GM13977 (cell line): ENCODE results near the gene KAZALD1.
A peak's percentile ranks its signal among the peaks of the same experiment; 100 is the strongest.
"Not testable (repeated sequence)": the region's sequence is repeated elsewhere in the genome, so short reads cannot be mapped to it uniquely, and the experiment has no call there.

Experiments used
- DNase-seq: peaks from one replicate; pipeline ENCODE4 v3.0.0; 2012; ENCODE audit warnings: low spot score
- in situ Hi-C: fragments of 300-500 bp; cut with MboI; formaldehyde crosslinking; loops from one replicate; pipeline ENCODE4 v1.12.0; 2022; ENCODE audit warnings: low sequenced_read_pairs, low pct_unique_long_range_greater_than_20kb, mixed read lengths, inconsistent platforms; ENCODE audit not compliant: unreplicated experiment
- TF ChIP-seq, protein P1 (sequence below): IDR thresholded peaks from 2 replicates; pipeline ENCODE4 v1.5.1; 2012; ENCODE audit warnings: mild to moderate bottlenecking, control low read depth; ENCODE audit not compliant: insufficient read depth; ENCODE audit errors: extremely low read depth, missing control alignments

Gene KAZALD1

DNA sequence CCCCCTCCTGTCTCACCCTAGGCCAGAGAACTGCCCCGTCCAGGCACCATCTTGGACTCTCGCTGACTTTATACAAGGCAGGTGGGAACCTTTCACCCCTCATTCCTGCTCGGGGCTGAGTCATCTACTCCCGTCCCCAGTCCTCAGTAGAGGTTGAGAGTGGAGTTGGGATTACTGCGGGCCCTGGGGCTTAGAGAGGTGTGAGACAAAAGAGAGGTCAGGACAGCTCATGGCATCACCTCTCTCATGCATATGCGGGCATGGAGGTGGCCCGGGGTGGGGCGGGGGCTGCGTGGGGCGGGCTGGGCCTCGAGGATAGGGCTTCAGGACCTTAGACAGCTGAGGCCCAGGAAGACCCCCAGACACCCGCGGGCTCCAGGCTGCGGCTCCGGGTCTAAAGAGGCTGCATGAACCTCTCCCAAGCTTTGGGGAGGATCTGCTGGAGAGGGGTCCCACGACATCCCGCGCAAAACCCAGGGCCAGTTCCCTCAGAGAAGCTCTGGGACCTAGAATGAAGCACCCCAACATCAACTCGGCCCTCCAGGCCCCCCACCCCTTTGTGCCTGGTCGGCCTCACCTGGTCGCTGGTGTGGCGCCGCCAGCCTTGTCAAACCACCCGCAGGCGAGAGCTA is 31.2 kb upstream of the KAZALD1 start:
- TF ChIP-seq, protein P1, sequence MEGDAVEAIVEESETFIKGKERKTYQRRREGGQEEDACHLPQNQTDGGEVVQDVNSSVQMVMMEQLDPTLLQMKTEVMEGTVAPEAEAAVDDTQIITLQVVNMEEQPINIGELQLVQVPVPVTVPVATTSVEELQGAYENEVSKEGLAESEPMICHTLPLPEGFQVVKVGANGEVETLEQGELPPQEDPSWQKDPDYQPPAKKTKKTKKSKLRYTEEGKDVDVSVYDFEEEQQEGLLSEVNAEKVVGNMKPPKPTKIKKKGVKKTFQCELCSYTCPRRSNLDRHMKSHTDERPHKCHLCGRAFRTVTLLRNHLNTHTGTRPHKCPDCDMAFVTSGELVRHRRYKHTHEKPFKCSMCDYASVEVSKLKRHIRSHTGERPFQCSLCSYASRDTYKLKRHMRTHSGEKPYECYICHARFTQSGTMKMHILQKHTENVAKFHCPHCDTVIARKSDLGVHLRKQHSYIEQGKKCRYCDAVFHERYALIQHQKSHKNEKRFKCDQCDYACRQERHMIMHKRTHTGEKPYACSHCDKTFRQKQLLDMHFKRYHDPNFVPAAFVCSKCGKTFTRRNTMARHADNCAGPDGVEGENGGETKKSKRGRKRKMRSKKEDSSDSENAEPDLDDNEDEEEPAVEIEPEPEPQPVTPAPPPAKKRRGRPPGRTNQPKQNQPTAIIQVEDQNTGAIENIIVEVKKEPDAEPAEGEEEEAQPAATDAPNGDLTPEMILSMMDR = no peak
- in situ Hi-C loops = no loop called here
- no peak for DNase-seq

GRCh38 chr10:101031128-101031795 is 30.5 kb upstream of the KAZALD1 start, which contains the start of the genes PDZD7 and SFXN3:
Gene PDZD7, minus strand, starts transcription at chr10:101031129. Its CDS starts 910 bp downstream, at chr10:101030219.
Gene SFXN3, plus strand, starts transcription at chr10:101031234. Its CDS starts 3,461 bp downstream, at chr10:101034695.
- peak; percentile 97 for DNase-seq
- TF ChIP-seq, protein P1 = no peak
- in situ Hi-C loops = no loop called here

DNA sequence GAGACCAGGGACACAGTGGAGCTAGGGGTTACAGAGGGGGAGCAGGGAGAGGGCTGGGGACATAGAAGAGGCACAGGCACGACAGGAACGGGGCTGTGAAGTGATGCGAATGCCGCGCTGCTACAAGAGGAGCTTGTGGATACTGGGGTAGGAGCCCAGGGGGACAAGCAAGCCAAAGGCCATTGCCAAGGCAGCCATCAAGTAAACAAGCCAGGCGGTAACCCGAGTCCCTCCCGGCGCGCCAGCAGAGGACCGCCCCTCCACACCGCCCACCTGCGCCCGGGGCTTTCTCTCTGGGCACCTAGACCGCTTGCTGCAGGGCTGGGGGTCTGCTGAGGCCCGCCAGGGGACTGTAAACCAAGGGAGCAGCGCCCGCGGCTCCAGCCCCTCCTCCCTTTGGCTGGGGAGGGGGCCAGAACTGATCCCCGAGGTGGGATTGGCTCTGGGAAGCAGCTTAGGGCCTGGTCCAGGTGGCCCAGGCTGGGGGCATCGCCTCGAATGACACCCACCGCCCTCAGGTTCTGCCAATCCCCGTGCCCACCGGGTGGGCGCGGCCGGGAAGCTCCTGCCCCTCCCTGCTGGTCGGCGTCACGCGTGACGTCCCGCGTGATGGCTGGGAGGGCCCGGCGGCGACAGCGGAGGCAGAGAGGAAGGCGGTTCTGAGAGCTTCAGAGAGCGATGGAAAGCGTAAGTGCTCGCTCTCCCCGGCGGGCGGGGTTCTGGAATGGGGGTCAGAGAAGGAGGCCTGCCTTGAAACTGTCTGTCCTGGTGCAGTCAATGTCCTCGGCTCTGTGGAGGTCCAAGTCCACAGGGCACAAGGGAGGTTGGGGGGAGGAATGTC is 29.8 kb upstream of the KAZALD1 start:
- TF ChIP-seq, protein P1 = no peak
- DNase-seq = no peak
- in situ Hi-C loops = no loop called here

- TF ChIP-seq, protein P1 = no peak
- no peak for DNase-seq
- in situ Hi-C loops = no loop called here
Measured at GRCh38 chr10:101032637-101033224, 29.1 kb upstream of the KAZALD1 start.

GRCh38 chr10:101033276-101033675 is 28.5 kb upstream of the KAZALD1 start:
- in situ Hi-C loops = no loop called here
- DNase-seq = no peak
- TF ChIP-seq, protein P1 = no peak

- in situ Hi-C loops, DNase-seq: not testable (repeated sequence)
Measured at GRCh38 chr10:101034404-101034803, 27.4 kb upstream of the KAZALD1 start.
